GM12865 (cell line): ENCODE data around the gene SLCO4A1.

Experiments
- DNase-seq: peaks from one replicate; pipeline ENCODE4 v3.0.0; 2010; ENCODE audit warnings: low read depth
- H3K4me3 ChIP-seq: 2 replicates; pipeline ENCODE4 v1.5.1; 2011; ENCODE audit warnings: mild to moderate bottlenecking, low read depth, low read length, control low read depth
- CTCF ChIP-seq: IDR thresholded peaks from 2 replicates; pipeline ENCODE4 v1.5.1; 2011; ENCODE audit warnings: low read length, control low read depth, low read depth, inconsistent platforms; ENCODE audit not compliant: insufficient read depth; ENCODE audit errors: missing control alignments

SLCO4A1 gene

GRCh38 chr20:62699741-62700140 is 57.4 kb downstream of the SLCO4A1 start:
- no peak for TF ChIP-seq CTCF
- H3K4me3 ChIP-seq = no peak overlapping the region
- DNase-seq = no peak

- DNase-seq = no peak
- no peak for TF ChIP-seq CTCF
- H3K4me3 ChIP-seq = no peak overlapping the region
Observed at GRCh38 chr20:62700261-62700930, 58.1 kb downstream of the SLCO4A1 start.

- no peak for TF ChIP-seq CTCF
- no peak overlapping the region for H3K4me3 ChIP-seq
- DNase-seq = no peak
Observed at GRCh38 chr20:62701161-62702012, 59.1 kb downstream of the SLCO4A1 start.

GRCh38 chr20:62702013-62702300 is 59.7 kb downstream of the SLCO4A1 start:
- no peak for TF ChIP-seq CTCF
- no peak overlapping the region for H3K4me3 ChIP-seq
- no peak for DNase-seq

- no peak for TF ChIP-seq CTCF
- no peak for DNase-seq
- no peak overlapping the region for H3K4me3 ChIP-seq
Observed at GRCh38 chr20:62702895-62703852, 60.9 kb downstream of the SLCO4A1 start.

- no peak for TF ChIP-seq CTCF
- DNase-seq = no peak
- H3K4me3 ChIP-seq = no peak overlapping the region
Observed at GRCh38 chr20:62703853-62704228, 61.5 kb downstream of the SLCO4A1 start.
